ENCODE data around the gene SKI.
"Not testable (repeated sequence)": the region's sequence is repeated elsewhere in the genome, so short reads cannot be mapped to it uniquely, and the experiment has no call there.

The SKI gene

DNA sequence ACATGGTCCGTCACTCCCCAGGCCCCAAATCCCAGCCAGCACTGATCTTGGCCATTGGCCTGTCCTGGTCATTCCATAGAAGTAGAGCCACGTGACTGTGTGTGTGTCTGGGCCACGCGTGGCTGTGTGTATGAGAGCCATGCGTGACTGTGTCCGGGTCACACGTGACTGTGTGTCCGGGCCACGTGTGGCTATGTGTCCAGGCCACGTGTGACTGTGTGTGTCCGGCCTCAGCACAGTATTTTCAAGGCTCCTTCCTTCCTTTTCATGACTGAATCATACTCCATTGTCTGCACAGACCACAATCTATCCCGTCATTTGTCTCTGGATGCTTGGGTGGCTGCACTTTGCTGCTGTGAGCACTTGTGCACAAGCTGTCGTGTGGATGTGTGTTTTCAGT lies 67.4 kb downstream of the SKI start:
- no peak overlapping the region for H3K4me3 ChIP-seq (ENCODE audit: low read length)

DNA sequence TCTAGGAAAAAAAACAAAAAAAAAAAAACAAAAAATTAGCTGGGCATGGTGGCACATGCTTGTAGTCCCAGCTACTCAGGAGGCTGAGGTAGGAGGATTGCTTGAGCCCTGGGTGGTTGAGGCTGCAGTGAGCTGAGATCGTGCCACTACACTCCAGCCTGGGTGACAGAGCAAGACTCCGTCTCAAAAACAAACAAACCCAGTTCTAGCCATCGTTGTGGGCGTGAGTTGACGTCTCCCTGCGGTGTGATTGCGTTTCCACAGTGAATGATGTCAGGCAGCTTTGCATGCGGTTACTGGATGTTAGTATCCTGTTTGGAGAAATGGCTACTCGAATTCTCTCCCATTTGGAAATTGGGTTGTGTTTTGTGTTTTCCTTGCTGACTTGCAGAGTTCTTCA lies 68.1 kb downstream of the SKI start:
- not testable (repeated sequence) for H3K9me3 ChIP-seq (ENCODE audit: control insufficient read depth, insufficient read depth, low read length); H3K4me3 ChIP-seq (ENCODE audit: low read length); H3K79me2 ChIP-seq (ENCODE audit: control insufficient read depth, low read length); H3K4me2 ChIP-seq (ENCODE audit: low read length); H3K27ac ChIP-seq (ENCODE audit: low read depth, low read length); H3F3A ChIP-seq (ENCODE audit: control insufficient read depth, insufficient read depth); H3K36me3 ChIP-seq (ENCODE audit: control insufficient read depth, low read length); H3K9me2 ChIP-seq (replicated peaks; ENCODE audit: control insufficient read depth, low read length)
- Histone ChIP-seq H4K20me1 (ENCODE audit: control insufficient read depth, insufficient read depth, low read depth, low read length) (peaks cover 13% of the 10 kb centered on the region; the same call in 1 of the 2 replicates), H3K4me1 (ENCODE audit: control insufficient read depth, low read length) (peaks cover 15% of the 10 kb centered on the region), H3K27me3 (ENCODE audit: control insufficient read depth, low read length) (peaks cover 40% of the 10 kb centered on the region)

More for the DNA sequence above, 67.4 kb downstream of the SKI start:
- Histone ChIP-seq H3K4me2 (ENCODE audit: low read length) (no peak overlapping the region), H3K27me3 (ENCODE audit: control insufficient read depth, low read length) (peaks cover 40% of the 10 kb centered on the region), H3K27ac (ENCODE audit: low read depth, low read length) (no peak overlapping the region), H4K20me1 (ENCODE audit: control insufficient read depth, insufficient read depth, low read depth, low read length) (peaks cover 14% of the 10 kb centered on the region; the same call in 1 of the 2 replicates), H3K36me3 (ENCODE audit: control insufficient read depth, low read length) (no peaks in the 10 kb centered on the region), H3K4me1 (ENCODE audit: control insufficient read depth, low read length) (peaks cover 15% of the 10 kb centered on the region), H3K9me2 (replicated peaks; ENCODE audit: control insufficient read depth, low read length) (no peaks in the 10 kb centered on the region), H3K79me2 (ENCODE audit: control insufficient read depth, low read length) (no peaks in the 10 kb centered on the region), H3K9me3 (ENCODE audit: control insufficient read depth, insufficient read depth, low read length) (no peaks in the 10 kb centered on the region), H3F3A (ENCODE audit: control insufficient read depth, insufficient read depth) (no peaks in the 10 kb centered on the region)
- TF ChIP-seq, protein P1, sequence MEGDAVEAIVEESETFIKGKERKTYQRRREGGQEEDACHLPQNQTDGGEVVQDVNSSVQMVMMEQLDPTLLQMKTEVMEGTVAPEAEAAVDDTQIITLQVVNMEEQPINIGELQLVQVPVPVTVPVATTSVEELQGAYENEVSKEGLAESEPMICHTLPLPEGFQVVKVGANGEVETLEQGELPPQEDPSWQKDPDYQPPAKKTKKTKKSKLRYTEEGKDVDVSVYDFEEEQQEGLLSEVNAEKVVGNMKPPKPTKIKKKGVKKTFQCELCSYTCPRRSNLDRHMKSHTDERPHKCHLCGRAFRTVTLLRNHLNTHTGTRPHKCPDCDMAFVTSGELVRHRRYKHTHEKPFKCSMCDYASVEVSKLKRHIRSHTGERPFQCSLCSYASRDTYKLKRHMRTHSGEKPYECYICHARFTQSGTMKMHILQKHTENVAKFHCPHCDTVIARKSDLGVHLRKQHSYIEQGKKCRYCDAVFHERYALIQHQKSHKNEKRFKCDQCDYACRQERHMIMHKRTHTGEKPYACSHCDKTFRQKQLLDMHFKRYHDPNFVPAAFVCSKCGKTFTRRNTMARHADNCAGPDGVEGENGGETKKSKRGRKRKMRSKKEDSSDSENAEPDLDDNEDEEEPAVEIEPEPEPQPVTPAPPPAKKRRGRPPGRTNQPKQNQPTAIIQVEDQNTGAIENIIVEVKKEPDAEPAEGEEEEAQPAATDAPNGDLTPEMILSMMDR (IDR thresholded peaks at IDR 0.05; ENCODE audit: low read depth, low read length, poor library complexity, severe bottlenecking): no peak

DNA sequence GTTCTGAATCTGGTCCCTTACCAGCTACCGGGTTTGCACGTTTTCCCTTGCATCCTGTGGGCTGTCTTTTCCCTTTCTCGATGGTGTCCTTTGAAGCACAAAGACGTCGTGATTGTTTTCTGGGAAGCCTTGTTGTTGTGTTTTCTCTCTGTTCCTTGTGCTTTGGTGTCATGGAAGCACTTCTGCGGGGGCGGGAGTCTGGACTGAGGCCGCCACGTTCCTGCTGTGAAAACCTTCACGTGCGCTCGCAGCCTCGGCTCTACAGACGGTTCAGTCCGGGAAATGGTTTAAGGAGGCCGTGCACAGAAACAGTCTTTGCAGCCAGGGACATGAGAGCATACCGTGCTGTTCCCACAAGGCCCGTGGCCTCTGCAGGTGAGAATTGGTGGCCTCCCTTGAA lies 68.5 kb downstream of the SKI start:
- H3K79me2 ChIP-seq (ENCODE audit: control insufficient read depth, low read length): no peaks in the 10 kb centered on the region
- peaks cover 17% of the 10 kb centered on the region; the same call in 1 of the 2 replicates for H4K20me1 ChIP-seq (ENCODE audit: control insufficient read depth, insufficient read depth, low read depth, low read length)
- no peaks in the 10 kb centered on the region for H3K36me3 ChIP-seq (ENCODE audit: control insufficient read depth, low read length)
- H3K9me2 ChIP-seq (replicated peaks; ENCODE audit: control insufficient read depth, low read length): no peaks in the 10 kb centered on the region
- H3K27me3 ChIP-seq (ENCODE audit: control insufficient read depth, low read length): peaks cover 40% of the 10 kb centered on the region
- no peaks in the 10 kb centered on the region for H3K9me3 ChIP-seq (ENCODE audit: control insufficient read depth, insufficient read depth, low read length)
- H3F3A ChIP-seq (ENCODE audit: control insufficient read depth, insufficient read depth): 0 out of 2 replicates have a peak, but pooled peaks cover 2% of the 10 kb centered on the region
- no peak overlapping the region for H3K27ac ChIP-seq (ENCODE audit: low read depth, low read length)
- TF ChIP-seq, protein P1 (IDR thresholded peaks at IDR 0.05; ENCODE audit: low read depth, low read length, poor library complexity, severe bottlenecking): no peak
- no peak for TF ChIP-seq EZH2phosphoT487 (IDR thresholded peaks at IDR 0.05; ENCODE audit: borderline replicate concordance, low read length)
- H3K4me3 ChIP-seq (ENCODE audit: low read length): no peak overlapping the region
- H3K4me2 ChIP-seq (ENCODE audit: low read length): no peak overlapping the region
- peaks cover 18% of the 10 kb centered on the region for H3K4me1 ChIP-seq (ENCODE audit: control insufficient read depth, low read length)

DNA sequence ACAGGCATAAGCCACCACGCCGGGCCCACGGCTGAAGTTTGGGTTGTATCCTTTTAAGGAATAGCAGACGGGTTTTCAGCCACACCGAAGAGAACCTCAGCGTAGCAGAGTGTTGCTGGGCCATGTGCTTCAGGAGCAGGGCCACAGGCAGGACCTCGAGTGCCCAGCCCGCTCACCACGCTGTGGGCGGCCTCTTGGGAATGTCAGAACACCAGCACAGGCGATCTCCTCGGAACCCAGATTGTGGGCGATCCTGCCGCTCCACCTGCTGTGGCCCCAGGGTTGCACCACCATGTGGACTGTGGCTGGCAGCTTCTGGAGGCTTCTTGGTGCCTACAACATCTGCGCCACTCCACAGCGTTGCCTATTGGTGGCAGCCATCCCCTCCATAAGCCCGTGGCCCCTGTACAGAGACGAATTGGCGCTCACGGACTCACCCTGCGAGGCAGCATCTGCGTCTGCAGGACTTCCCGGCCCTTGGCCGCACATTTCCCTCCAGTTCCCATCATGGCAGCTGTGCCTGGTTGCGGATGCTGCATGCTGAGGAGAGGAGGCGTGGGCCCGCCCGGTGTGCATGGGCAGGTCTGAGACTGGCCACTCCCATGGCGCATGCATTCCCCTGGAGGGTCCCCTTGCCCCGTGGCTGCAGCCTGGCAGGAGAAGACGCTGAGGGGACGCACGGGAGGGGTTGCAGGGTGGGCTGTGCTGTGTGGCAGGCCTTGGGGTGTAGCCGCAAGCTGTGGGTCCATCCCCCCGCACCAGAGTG lies 69.3 kb downstream of the SKI start:
- Histone ChIP-seq H3K9me3 (ENCODE audit: control insufficient read depth, insufficient read depth, low read length) (no peaks in the 10 kb centered on the region), H3K27ac (ENCODE audit: low read depth, low read length) (no peak overlapping the region), H3F3A (ENCODE audit: control insufficient read depth, insufficient read depth) (0 out of 2 replicates have a peak, but pooled peaks cover 2% of the 10 kb centered on the region), H3K79me2 (ENCODE audit: control insufficient read depth, low read length) (no peaks in the 10 kb centered on the region), H3K9me2 (replicated peaks; ENCODE audit: control insufficient read depth, low read length) (no peaks in the 10 kb centered on the region), H4K20me1 (ENCODE audit: control insufficient read depth, insufficient read depth, low read depth, low read length) (peaks cover 15% of the 10 kb centered on the region; the same call in 1 of the 2 replicates), H3K4me3 (ENCODE audit: low read length) (no peak overlapping the region), H3K36me3 (ENCODE audit: control insufficient read depth, low read length) (no peaks in the 10 kb centered on the region), H3K4me2 (ENCODE audit: low read length) (no peak overlapping the region), H3K27me3 (ENCODE audit: control insufficient read depth, low read length) (peaks cover 34% of the 10 kb centered on the region), H3K4me1 (ENCODE audit: control insufficient read depth, low read length) (peaks cover 21% of the 10 kb centered on the region)
- TF ChIP-seq, protein P1 (IDR thresholded peaks at IDR 0.05; ENCODE audit: low read depth, low read length, poor library complexity, severe bottlenecking): no peak
- no peak for TF ChIP-seq EZH2phosphoT487 (IDR thresholded peaks at IDR 0.05; ENCODE audit: borderline replicate concordance, low read length)
